Mononuclear cell (primary cell): ENCODE results near the gene TMEM109. TPM values are rescaled to one million over a fixed set of nuclear protein-coding genes. Genes with fewer than 3 reads are reported as not detected.

Experiments used
- H3K27me3 ChIP-seq: 2 replicates; pipeline ENCODE4 v1.6.0; 2011; ENCODE audit warnings: low read length, control low read depth; ENCODE audit not compliant: insufficient read depth
- H3K4me1 ChIP-seq: 2 replicates; pipeline ENCODE4 v1.5.1; 2011; ENCODE audit warnings: mild to moderate bottlenecking, low read length, control low read depth; ENCODE audit not compliant: insufficient read depth
- H3K4me3 ChIP-seq: 2 replicates; pipeline ENCODE4 v1.5.1; 2011; ENCODE audit warnings: mild to moderate bottlenecking, low read length, moderate library complexity
- H3K9me3 ChIP-seq: 2 replicates; pipeline ENCODE4 v1.5.1; 2011; ENCODE audit warnings: low read depth, mild to moderate bottlenecking, control low read depth, low read length
- total RNA-seq: library from RNA; depleted of rRNA; stranded (reverse); fragments of >200 nt; gene quantifications from one replicate; pipeline ENCODE4 v1.2.3, GENCODE V29; 2012

TMEM109 gene
- total RNA-seq = 24.0 TPM

- Histone ChIP-seq H3K4me1 (peaks cover 93% of the 10 kb centered on the region), H3K9me3 (no peaks in the 10 kb centered on the region), H3K27me3 (no peaks in the 10 kb centered on the region), H3K4me3 (peak within 1 kb of the TSS; percentile 55)
Observed at GRCh38 chr11:60913793-60914632, at the start of gene TMEM109. TSS of gene TMEM109 (plus strand) at chr11:60914158. CDS start at chr11:60919694, 5,536 bp downstream.

- no peak overlapping the region for H3K4me3 ChIP-seq
- no peaks in the 10 kb centered on the region for H3K27me3 ChIP-seq
- H3K9me3 ChIP-seq = no peaks in the 10 kb centered on the region
- H3K4me1 ChIP-seq = no peaks in the 10 kb centered on the region
Observed at GRCh38 chr11:60864856-60865513, 49.0 kb upstream of the TMEM109 start.

- Histone ChIP-seq H3K9me3 (no peaks in the 10 kb centered on the region), H3K4me3 (no peak within 1 kb of the TSS), H3K27me3 (no peaks in the 10 kb centered on the region), H3K4me1 (peaks cover 9% of the 10 kb centered on the region)
Observed at GRCh38 chr11:60866911-60867870, 46.8 kb upstream of the TMEM109 start, which contains the start of gene ZP1. TSS of gene ZP1 (plus strand) at chr11:60867542. CDS start at chr11:60867562, 20 bp downstream.

GRCh38 chr11:60867871-60868681 is 45.9 kb upstream of the TMEM109 start:
- Histone ChIP-seq H3K4me1 (peaks cover 17% of the 10 kb centered on the region), H3K4me3 (no peak overlapping the region), H3K27me3 (no peaks in the 10 kb centered on the region), H3K9me3 (no peaks in the 10 kb centered on the region)

GRCh38 chr11:60868682-60869450 is 45.1 kb upstream of the TMEM109 start:
- Histone ChIP-seq H3K9me3 (no peaks in the 10 kb centered on the region), H3K27me3 (no peaks in the 10 kb centered on the region), H3K4me1 (peaks cover 24% of the 10 kb centered on the region), H3K4me3 (no peak overlapping the region)

- Histone ChIP-seq H3K27me3 (no peaks in the 10 kb centered on the region), H3K9me3 (no peaks in the 10 kb centered on the region), H3K4me3 (no peak overlapping the region), H3K4me1 (peaks cover 24% of the 10 kb centered on the region)
Observed at GRCh38 chr11:60869451-60869825, 44.5 kb upstream of the TMEM109 start.

GRCh38 chr11:60870276-60870675 is 43.7 kb upstream of the TMEM109 start:
- Histone ChIP-seq H3K27me3 (no peaks in the 10 kb centered on the region), H3K4me1 (peaks cover 24% of the 10 kb centered on the region), H3K9me3 (no peaks in the 10 kb centered on the region), H3K4me3 (no peak overlapping the region)

- peaks cover 24% of the 10 kb centered on the region for H3K4me1 ChIP-seq
- no peaks in the 10 kb centered on the region for H3K27me3 ChIP-seq
- no peaks in the 10 kb centered on the region for H3K9me3 ChIP-seq
- no peak overlapping the region for H3K4me3 ChIP-seq
Observed at GRCh38 chr11:60870733-60871377, 43.1 kb upstream of the TMEM109 start.

GRCh38 chr11:60871378-60872061 is 42.4 kb upstream of the TMEM109 start:
- Histone ChIP-seq H3K4me3 (no peak overlapping the region), H3K27me3 (no peaks in the 10 kb centered on the region), H3K9me3 (no peaks in the 10 kb centered on the region), H3K4me1 (peaks cover 24% of the 10 kb centered on the region)

GRCh38 chr11:60872124-60872960 is 41.6 kb upstream of the TMEM109 start:
- Histone ChIP-seq H3K9me3 (no peaks in the 10 kb centered on the region), H3K4me3 (no peak overlapping the region)

GRCh38 chr11:60872961-60873524 is 40.9 kb upstream of the TMEM109 start:
- H3K9me3 ChIP-seq = no peaks in the 10 kb centered on the region
- H3K4me1 ChIP-seq = peaks cover 24% of the 10 kb centered on the region
- no peaks in the 10 kb centered on the region for H3K27me3 ChIP-seq
- H3K4me3 ChIP-seq = no peak overlapping the region

More at GRCh38 chr11:60872124-60872960, 41.6 kb upstream of the TMEM109 start:
- H3K27me3 ChIP-seq = no peaks in the 10 kb centered on the region
- peaks cover 24% of the 10 kb centered on the region for H3K4me1 ChIP-seq

GRCh38 chr11:60873533-60873932 is 40.4 kb upstream of the TMEM109 start:
- no peaks in the 10 kb centered on the region for H3K9me3 ChIP-seq
- no peaks in the 10 kb centered on the region for H3K27me3 ChIP-seq
- H3K4me3 ChIP-seq = no peak overlapping the region
- peaks cover 24% of the 10 kb centered on the region for H3K4me1 ChIP-seq
